RKO (cell line): ENCODE results near the gene OPALIN.
A peak's percentile ranks its signal among the peaks of the same experiment; 100 is the strongest.

Experiments used
- DNase-seq: peaks from one replicate; pipeline ENCODE4 v3.0.0-alpha.2; 2016; ENCODE audit warnings: low spot score

OPALIN gene

DNA sequence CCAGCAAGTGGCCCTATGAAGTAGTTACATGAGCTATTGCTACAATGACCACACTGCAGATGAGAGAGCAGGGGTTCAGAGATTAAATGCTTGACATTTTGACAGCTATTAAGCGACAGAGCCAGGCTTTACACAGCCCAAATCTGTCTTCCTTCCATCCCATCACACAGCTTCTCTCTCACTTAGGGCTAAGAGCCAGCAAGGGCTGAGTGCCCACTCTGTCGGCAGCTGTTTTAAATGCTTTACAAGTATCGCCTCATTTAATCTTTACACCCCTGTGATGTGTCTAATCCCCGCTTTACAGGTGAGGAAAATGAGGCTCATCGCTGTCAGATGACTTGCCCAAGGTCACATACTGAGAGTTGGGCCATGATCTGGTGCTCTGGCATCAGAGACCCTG lies 15.2 kb upstream of the OPALIN start:
- no peak for DNase-seq

DNA sequence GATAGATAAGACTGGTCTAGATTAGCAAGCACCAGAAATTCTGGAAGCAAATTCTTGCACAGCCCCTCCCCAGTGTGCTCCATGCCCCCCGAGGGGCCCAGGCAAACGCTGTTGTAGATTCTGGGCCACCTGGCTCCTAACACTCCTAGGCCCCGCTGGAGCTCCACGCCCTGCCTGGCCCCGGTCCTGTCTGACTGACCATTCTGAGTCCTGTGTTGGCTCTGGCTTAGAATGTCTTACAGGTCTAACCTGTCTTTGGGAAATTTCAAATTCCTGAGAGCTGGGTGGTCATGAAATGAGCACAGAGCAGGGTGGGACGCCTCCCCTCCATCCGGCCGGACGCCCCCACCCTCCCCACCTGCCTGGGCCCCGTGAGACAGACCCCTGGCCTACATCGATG lies 12.6 kb upstream of the OPALIN start:
- no peak for DNase-seq

DNA sequence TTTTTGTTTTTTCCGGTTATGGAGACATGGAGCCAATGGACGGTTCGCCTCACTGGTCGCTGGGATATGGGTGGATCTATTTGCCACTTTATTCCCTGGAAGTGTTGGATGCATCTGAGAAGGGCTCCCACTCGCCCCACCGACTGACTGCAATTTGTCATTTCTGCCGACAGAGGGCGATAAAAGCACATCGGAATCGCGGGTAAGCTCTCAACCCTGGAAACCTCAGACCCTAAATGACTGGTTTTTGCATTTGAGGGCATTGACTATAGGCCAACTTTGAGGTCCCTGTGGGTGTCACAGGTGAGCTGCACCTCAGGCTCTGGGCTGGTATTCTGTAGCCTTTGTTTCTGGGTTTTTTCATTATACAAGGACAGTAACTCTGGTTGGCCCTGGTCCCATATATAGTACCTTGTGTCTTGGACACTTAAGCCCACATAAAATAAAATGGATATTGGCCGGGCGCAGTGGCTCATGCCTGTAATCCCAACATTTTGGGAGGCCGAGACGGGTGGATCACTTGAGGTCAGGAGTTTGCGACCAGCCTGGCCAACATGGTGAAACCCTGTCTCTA lies 11.9 kb upstream of the OPALIN start:
- DNase-seq: peak; percentile 57

DNA sequence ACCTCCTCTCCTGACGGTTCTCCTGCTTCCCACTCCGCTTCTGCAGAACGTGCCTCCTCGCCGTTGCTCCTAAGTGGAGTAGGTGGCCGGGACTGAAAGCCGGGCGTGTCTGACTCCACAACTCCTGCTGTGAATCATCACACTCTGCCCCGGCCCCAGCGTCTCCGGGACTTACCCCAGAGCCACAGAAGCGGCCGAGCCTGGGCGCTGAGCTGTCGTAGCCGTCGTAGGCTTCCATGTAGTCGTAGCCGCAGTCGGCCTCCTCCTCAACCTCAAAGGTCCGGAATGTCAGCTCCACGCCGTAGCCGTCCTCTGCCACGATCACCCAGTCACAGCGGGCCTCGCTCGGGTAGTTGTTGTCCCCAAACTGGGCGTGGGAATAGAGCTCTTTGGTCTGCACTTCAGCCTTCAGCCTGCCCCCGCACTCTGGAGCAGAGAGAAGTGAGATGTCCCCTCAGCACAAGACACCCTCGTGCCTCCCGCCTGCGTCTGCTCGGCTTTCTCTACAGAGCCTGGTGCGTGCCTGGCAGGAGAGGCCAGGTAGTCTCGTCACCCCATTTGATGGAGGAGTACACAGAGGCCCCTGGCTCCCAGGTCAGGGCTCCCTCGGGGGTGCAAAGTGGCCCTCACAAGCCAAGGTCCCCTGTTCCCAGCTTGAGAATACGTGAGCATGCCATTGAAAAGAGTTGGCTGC lies 11.2 kb upstream of the OPALIN start:
- peak; percentile 44 for DNase-seq

DNA sequence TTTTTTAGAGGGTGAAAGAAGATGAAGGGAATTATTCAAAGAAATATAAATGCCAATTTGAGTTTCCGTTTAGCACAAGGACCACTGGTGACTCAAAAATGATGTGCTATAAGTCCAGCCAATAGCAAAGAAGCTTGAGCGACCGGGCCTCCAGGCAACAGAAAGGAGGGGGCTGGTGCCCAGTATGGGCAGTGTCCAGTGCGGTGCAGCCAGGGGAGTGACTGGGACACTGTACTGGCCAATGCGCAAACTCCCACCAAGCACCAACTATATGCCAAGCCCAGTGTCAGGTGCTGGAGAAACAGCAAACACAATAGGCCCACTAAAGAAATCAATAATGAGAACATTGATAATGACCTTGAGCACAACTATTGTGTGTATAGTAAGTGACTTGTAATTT lies 10.2 kb upstream of the OPALIN start:
- DNase-seq: no peak

DNA sequence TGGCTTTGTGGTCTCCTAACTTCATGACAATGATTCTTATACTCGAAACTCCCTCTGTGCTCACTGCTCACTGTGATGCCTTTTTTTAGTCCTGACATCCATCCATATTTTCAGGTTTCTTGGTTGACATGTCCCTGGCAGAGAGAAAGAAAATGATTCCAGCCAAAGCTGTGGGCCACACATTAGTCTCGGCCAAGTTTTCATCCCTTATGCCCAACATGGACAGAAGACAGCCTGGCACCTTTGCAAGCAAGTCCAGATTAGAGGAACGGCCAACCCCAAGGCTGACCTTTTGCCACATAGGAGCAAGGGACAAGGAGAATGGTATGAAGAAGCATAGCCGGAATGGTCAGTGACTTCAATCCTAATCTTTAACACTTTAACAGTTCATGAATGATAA lies 8.7 kb upstream of the OPALIN start:
- no peak for DNase-seq

DNA sequence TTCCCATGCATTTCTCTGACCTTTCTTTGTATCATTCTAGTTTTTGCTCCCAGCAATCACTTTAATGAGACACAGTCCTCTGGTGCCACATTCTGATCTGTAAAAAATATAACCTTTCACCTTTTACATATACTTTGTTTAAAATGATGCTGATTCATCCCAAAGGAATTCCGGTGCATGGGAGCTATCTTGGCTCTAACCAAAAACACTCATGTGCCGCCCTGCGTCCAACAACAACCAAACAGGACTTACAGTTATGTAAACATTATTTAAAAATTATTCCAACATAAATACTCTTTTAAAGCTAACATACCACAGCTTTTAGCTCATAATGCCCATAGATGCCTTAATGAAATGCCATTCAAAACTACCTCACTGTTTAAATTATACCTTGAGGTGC lies 7.7 kb upstream of the OPALIN start:
- DNase-seq: no peak

DNA sequence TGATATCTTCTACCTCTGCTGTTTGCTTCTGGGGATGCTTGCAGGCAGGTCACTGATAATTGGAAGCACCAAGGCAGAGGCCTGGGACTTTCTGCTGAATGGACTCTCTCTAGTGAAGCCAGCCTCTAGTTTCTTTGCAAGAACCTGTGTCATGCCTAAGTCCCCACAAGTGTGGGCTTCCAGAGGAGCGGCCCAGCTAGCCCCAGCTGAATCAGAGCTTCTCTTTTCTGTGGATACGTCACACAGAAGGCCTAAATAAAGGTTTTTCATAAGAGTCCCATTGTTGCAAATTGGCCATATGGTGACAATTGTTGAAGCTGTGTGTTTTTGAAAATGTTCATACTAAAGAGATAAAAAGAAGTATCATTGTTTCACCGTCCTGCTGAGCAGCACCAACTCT lies 6.8 kb upstream of the OPALIN start:
- DNase-seq: no peak

DNA sequence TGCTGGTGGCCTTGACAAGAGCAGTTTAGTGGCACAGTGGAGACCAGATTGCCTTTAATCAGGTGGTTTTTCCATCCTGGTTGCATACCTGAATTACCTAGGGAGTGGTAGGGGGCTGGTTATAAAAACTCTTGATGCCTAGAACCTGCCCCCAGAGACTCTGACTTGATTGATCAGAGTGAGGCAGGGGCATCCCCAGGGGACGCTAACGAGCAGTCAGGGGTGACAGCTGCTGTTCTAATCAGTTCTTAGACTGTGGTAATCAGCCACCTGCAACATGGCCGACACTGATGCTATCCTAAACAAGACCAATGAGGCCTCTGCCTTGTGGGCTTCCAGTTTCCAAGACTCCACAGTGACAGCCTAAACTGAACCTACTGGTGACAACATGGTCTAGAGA lies 2.0 kb upstream of the OPALIN start:
- DNase-seq: no peak

DNA sequence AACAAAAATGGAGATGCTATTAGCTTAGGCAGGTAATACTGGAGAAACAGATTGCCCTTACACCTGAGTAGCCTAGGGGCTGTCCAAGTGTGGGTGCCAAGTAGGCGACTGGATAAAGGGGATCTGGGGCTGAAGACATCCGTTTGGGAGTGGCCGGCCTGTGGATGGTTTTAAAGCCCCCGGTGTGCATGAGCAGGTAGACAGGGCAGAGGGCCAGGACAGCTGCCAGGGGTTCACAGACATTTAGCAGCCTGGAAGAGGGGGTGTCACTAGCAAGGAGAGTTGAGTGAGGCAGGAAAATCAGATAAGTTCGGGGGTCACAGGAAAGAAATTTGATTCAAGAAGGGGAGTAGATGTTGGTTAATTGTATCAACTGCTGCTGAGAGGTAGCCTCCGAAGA lies 1.5 kb upstream of the OPALIN start:
- no peak for DNase-seq

DNA sequence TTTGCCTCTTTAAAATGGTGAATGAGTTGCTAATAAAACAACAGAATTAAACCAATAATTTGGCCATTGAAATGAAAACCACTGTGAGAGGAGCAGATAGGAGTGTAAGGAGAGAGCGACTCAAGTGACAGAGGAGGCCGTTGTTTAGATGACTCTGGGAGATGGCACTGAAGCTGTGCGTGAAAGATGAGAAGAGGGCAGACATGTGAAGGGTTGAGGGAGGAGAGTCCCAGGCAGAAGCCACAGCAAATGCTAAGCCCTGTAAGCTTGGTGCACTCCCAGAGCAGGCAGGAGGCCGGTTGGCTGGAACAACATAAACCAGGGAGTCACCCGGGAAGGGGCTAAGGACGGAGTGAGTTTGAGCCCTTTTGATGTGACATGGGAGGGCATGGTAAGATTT lies 814 bp upstream of the OPALIN start:
- DNase-seq: no peak

DNA sequence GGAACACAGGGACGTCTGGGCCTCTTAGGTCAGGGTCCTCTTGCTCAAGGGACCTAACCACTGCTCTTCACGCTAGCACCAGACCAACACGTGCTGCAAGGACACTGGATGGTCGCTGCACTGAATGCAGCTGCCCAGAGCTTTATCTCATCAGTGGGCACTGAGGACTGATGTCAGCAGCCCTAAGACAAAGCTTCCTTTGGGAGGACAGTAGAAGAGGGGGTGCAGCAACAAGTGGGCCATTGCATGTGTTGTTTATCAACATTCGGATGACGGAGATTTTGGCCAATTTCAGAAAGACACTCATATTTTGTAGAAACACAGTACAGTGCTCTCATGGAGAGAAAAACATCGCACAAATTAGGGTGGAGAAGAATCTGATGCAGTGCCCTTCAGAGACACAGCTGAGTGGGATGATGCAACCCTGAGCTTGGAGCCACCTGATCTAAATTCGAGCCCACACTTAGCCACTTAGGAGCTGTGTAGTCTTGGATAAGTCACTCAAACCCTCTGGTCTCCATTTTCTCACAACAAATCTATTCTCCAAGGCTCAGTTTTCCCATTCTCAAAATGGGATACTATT lies 1.7 kb downstream of the OPALIN start:
- no peak for DNase-seq

DNA sequence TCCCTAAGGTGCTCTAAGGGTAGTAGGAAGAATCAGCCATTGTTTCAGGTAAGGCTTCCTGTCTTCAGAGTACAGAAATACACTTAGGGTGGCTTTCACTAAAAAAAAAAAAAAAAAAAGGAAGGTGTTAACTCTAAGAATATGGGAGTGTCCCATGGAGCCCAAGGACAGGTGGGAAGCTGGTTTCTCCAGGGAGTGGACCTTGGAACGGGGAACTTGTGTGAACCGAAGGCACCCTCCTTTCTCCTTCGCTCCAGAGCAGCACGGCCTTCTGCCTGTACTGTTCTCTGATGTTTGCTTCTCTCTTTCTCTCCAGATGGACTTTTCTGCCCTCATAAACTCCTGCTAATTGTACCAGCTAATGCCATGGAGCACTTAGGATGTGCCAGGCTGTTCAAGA lies 6.2 kb downstream of the OPALIN start:
- DNase-seq: no peak

DNA sequence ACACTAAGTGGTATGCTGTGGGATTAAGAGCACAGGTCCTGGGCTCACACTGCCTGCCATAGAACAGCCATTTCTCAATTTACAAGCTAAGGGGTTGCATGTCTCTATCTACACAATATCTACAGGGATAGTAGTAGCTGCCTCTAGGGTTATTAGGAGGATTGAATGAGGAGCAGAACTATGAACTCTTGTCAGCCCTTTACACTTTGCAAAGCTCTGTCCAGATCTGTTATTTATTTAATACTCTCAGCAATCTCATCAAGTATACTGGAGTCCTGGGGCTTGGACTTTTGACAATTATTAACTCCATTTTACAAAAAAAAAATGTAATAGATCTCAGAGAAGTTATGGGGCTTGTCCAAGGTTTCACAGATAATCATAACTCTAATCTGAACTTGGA lies 6.8 kb downstream of the OPALIN start:
- DNase-seq: no peak

DNA sequence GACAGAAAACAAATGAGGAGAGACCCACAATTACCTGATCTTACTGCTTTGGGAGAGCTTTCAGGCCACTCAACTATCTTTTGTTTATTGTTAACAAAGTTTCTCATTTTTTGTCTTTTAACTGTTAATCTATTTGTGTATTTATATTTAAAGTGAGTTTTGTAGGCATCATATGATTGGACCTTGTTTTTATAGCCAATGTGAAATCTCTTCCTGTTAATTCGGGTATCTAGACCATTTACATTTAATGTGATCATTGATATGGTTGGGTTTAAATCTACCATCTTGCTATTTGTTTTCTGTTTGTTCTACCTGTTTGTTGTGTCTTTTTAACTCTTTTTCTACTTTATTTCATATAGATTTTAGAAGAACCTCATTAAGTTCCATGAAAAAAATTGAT lies 12.5 kb downstream of the OPALIN start:
- DNase-seq: no peak

DNA sequence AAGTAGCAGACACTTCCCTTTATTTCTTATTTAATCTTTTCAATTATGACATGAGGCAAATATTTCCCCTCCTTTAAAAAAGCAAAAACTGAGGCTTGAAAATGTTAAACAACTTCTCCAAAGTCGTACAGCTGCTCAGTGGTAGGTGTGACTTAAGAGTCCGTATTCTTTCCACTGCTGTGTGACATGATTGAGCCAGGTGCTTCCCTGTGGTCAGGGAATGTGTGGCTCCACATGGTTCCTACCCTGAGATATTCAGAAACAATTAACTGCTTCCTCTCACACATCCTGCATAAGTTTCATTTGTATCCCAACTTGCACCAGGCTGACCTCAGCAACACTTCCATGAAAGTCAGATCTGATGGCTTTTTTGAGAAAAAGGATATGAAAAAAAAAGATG lies 13.6 kb downstream of the OPALIN start:
- no peak for DNase-seq

DNA sequence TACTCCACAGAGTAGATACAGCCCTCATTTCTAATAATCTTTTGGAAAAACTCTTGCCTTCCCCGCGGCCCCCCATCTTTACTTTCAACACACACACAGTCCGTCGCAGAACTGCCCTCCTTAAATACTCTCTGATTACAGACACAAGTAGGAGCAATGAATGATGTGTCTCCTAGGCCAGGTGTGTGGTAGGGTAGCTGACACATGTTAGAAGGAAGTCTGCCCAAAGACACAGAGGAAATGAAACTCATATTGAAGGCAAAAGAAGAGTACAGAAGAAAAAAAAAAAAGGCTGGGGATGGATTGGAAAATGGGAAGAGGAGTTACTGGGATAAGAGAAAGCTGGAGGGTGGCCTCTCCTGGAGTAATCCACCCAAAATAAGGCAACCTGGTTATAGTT lies 14.6 kb downstream of the OPALIN start:
- no peak for DNase-seq

DNA sequence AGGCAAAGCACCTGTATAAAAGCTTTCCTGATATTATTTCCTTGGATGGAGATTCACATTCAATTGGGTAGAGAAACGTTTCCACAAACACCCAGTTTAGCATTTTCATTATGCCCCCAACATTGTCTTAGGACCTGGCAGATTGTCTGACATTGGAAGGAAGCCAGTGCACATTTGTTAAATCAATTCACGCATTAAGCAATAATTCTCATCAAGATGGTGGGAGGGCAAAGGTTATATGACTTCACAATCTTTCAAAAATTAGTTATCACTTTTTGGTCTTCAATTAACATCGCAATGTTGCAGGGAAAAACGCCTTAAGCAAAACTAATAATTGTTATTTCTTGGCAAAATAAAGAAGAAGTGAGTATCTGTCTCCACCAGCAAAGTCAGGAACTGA lies 16.4 kb downstream of the OPALIN start:
- no peak for DNase-seq

DNA sequence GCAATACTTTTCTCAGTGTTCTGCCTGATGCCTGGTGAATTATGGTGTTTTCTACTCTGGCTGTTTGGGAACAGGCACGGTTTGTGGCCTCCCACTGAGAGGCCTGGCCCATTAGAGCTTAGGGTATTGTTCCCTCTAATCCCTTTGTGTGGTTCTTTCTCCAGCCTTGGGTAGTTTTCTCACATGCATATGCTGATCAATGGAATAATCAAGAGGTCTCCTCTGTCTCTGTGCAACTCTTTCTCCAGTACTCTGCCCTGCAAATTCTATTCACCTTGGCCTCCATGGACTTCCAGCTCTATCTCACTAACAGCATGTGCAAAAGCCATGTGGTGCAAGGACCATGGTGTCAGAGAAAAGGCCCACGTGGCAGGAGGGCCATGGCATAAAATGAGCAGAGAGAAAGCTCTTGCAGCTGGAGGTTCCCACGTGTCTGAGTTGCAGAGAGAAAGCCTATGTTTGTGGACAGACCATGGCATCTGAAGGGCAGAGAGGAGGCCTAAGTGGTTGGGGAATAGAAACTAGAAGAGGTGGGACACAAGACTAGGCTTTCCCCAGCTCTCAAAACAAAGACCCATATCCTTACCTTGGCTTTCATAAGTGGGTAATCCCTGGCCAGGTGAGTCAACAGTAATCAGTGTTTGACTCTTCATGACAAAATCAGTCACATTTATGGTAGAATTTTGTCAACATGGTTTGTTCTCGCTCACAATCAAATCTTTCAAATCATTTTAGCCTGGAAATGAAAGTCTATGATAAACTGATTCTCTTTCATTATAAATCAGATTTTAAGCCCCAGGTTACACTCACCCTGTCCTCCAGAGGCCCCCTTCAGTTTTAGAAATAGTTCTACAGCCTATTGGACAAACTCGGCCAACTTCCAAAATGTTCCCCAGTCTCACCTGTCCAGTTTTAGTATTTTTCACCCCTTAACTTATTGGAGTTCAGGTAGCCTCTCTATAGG lies 17.3 kb downstream of the OPALIN start:
- no peak for DNase-seq

DNA sequence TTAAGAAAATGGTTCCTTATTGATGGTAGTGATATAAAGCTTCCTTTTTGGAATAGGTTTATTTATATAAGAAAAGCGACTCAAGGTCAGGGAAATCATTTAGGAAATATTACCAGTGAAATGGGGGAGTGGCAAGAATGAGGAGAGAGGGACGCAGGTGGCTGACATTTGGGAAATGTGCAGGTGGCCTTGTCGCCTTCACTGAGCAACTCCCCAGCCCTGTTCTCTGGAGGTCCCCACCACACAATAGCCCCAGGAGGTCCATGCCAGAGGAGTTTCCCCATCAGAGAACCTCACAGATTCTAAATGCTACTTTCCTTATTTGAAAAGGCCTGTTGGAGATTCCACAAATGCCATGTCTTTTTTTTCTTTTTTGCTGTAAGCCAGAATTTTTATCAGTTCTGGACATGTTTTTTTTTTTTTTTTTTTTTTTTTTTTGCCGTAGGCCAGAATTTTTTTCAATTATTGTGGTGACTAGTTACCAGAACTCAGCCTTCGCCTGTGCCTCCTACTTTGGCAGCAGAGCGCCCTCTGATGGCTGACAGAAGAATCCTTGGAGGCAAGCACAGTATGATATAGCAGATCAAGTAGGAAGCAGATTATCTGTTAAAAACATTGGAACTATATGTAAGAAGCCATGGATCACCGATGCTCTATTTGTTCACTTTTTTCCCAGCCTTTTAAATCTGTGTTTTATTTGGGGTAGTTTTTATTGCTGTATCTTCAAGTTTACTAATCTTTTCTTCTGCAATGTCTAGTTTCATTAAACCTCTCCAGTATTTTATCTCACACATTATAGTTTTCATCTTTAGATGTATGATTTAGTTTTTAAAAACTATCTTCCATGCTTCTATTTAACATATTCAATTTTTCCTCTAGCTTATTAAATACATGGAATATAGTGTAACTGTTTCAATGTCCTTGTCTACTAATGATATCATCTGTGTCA lies 18.6 kb downstream of the OPALIN start:
- peak; percentile 73 for DNase-seq

DNA sequence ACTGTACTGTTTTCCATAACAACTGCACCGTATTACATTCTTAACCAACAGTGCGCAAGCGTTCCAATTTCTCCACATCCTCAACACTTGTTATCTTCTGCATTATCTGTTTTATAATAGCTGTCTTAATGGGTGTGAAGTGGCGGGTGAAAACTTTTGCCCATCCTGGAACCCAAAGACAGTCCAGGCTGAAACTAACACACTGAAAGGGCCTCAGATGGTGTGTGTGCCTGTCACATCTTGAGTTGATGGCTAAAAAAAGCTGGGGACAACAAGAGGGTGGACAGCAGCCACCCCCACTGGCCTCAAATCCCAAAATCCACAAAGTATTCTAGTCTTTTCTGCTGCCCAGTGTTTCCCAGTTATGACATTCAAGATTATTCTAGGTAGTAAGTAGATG lies 19.4 kb downstream of the OPALIN start:
- DNase-seq: no peak
